Measurements from ENCODE around the gene GGTLC3.
"Not testable (repeated sequence)": the region's sequence is repeated elsewhere in the genome, so short reads cannot be mapped to it uniquely, and the experiment has no call there.

The GGTLC3 gene

GRCh38 chr22:18513454-18513853 lies 4.5 kb downstream of the GGTLC3 start:
- not testable (repeated sequence) for DNase-seq (ENCODE audit: low spot score)

DNA sequence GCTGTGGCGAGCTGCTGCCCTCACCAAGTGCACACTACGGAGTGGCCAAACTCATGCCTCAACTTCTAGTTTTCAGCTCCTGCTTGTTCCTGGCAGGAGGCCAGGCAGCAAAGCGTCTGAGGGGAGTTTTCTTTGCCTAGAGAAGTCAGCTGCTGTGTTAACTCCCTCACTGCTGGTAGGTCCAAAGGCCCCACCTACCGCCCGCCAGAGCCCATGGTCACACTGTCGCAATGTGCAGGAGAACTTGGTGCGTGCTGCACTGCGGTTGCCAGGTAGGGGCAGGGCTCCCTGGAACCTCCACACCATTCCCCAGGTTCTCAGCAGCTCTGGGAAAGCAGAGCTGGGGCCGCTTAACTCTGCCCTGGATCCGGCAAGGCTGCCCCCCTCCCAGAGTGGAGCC lies 5.6 kb downstream of the GGTLC3 start:
- DNase-seq (ENCODE audit: low spot score), result not testable (repeated sequence)

DNA sequence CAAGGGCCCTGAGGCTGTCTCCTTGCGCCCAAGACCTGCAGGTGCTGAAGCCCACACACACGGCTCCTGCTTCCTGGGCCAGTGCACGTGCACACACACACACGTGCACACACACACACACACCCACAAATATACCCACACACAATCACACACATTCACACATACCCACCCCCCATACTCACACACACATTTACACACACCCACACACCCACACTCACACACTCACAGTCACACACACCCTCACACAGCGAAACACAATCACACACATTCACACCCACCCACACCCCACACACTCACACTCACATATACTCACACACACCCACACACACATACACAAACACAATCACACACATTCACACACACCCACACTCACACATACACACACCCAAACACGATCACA lies 6.6 kb downstream of the GGTLC3 start:
- DNase-seq (ENCODE audit: low spot score), result not testable (repeated sequence)

- not testable (repeated sequence) for DNase-seq (ENCODE audit: low spot score)
These were observed 21.7 kb downstream of the GGTLC3 start for GRCh38 chr22:18496227-18496626.
